HG03565 (cell line): Measurements from ENCODE around the gene SRPK2.
A peak's percentile ranks its signal among the peaks of the same experiment; 100 is the strongest.

Experiments used
- ATAC-seq: cut with Tn5 transposase; IDR thresholded peaks from one replicate; pipeline ENCODE4 v1.9.1; 2021; ENCODE audit warnings: mild to moderate bottlenecking, moderate library complexity; ENCODE audit not compliant: unreplicated experiment

The SRPK2 gene

DNA sequence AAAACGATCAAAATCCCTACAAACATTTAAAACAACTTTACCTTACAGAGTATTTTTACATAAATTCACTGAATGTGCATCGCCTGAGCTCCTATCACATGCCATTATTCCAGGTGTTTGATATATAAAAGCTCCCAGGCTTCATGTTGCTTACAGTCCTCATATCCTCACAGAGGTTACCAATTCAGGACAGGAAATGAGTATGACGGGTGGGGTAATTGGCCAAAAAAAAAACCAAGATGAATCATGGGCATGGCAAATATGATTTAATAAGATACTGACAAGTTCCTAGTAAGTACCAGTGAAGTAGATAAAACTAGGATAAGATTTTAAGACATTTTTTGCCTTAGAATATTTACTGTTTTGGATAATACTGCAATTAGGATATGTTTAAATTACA lies 238.9 kb downstream of the SRPK2 start:
- no peak for ATAC-seq

DNA sequence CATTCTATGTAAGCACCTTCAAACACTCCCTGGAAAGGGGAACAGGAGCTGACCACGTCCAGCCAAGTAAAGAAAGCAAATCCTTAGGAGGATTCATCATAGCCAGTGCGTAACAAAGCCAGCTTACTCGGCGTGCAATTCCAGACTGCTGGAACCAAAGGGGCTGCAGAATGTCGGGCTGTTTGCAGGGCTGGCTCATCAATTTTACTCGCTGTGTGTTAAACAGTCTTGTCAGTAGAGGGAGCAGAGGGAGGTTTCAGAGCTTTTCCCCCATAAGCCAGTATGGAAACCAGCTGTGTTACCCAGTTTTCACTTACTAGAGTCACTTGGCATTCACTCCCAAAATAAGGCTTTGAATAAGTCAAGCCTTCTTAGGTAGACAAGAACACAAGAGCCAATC lies 247.7 kb downstream of the SRPK2 start:
- ATAC-seq, result no peak

GRCh38 chr7:105139381-105139780 lies 249.3 kb downstream of the SRPK2 start:
- ATAC-seq, result no peak

GRCh38 chr7:105137898-105138297 lies 250.8 kb downstream of the SRPK2 start:
- no peak for ATAC-seq

DNA sequence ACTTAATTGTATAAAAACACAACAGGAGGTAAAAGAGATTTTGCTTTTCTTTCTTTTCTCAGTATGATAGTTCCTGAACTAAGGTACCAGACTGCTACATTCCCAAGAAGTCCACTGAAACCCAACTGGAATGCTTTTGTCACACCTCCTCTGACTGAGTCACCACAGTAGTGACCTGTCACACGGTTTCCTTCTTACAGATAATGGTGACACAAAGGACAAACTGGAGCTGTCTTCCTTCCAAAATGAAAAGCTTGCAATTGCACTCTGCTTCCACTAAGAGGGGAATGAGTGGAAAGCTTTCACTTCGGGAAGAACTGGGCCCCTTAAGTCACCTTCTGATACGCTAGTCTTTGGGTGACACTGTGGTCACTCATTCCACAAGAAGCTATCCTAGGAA lies 252.5 kb downstream of the SRPK2 start:
- ATAC-seq, result no peak

DNA sequence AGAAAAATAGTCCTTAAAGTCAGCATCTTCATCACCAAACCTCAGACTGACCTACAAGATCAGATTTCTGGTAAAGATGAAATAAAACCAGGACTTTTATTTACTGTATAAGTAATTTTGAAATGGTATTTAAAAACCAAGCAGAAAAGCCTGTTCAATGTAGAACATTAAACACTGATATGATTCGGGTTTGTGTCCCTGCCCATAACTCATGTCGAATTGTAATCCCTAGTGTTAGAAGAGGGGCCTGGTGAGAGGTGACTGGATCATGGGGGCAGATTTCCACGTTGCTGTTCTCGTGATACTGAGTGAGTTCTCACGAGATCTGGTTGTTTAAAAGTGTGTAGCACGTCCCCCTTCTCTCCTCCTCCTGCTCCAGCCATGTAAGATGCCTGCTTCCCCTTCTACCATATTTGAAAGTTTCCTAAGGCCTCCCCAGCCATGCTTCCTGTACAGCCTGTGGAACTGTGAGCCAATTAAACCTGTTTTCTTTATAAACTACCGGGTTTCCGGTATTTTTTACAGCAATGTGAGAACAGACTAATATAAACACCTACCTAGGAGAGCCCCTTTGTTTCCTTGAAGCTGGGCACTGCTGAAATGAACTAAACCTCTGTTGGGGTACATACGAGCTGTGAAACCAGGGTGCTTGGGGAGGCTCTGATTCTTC lies 254.6 kb downstream of the SRPK2 start:
- no peak for ATAC-seq

- ATAC-seq, result no peak
These were observed 255.4 kb downstream of the SRPK2 start for GRCh38 chr7:105133358-105133757.

DNA sequence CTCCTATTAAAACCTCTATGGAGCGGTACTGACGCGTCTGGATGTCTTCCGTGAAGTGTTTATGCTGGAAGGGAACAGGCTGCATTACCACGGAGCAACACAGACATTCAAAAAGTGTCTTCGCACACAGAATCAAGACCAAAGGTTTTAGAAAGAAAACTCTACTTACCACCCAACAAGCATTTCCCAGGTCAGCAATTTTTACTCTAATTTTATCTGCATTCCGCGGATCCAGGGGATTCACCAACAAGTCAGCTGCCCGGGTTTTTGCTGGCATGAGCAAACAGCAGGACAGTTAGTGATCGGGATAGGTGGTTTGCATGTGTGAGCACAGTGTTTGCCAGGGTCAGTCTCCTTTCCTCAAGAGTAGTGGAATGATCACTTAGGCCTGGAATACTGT lies 255.9 kb downstream of the SRPK2 start:
- no peak for ATAC-seq

DNA sequence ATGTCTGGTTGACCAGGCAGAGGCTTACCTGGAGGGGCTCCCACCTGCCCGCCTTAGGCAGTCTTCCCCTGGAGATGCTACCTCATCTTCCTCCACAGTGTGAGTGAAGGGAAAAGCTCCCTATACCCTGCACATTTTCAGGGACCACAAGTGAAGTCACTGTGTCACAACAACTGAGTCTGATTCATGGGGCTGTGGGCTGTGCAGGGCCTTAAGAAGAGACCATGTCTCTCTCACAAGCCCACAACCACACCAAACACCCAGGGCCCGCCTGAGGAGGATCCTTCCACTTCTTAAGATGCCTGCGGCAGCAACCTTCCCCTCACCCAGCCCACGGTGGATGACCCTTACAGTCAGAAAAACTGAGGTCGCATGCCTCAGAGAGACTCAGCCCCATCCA lies 256.4 kb downstream of the SRPK2 start:
- no peak for ATAC-seq

DNA sequence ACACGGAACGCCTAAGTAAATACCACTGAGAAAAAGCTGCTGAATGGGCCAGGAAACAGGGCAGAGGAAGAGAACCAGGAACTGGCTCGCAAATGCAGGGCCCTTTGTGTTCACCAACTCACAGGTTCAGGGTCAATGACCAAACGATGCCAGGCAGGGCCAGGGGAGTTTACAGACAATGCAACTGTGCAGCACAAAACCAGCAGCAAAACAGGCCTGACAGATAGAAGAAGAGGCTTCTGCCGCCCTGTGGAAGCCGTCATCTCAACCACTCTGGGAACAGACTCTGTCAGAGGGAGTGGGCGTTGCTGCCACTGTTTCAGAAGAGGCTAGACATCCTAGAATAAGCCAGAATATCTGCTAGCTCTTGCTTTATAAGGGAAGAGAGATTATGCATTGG lies 256.8 kb downstream of the SRPK2 start:
- no peak for ATAC-seq

DNA sequence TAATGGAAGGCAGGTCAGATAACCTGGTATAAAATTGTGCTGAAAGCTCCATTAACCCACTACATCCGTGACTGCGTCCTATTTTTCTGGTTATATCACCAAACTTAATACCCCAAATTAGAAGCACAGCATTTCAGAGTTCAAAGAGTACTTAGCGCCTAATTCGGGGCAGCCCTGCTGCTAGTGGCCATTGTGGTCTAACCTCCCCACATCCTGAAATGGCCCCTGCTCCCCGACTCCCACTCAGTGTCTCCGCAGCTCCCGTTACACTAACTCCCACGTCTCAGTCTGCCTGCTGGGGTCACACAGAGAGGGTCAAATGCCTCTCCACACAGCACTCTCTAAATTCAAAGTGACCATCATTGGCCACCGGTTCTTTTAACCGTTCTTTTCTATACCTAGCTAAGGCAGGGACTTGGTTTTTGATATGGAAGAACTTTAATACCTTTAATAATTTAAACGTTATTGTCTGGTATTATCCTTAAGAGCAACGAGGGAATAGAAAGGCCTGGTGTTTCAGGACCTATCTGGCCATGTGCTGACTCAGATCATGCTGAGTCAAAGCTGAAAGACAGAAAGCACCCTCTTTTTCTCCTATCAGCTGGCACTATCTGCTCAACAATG lies 257.6 kb downstream of the SRPK2 start:
- ATAC-seq, result peak; percentile 61

GRCh38 chr7:105130580-105130979 lies 258.1 kb downstream of the SRPK2 start:
- ATAC-seq, result no peak

DNA sequence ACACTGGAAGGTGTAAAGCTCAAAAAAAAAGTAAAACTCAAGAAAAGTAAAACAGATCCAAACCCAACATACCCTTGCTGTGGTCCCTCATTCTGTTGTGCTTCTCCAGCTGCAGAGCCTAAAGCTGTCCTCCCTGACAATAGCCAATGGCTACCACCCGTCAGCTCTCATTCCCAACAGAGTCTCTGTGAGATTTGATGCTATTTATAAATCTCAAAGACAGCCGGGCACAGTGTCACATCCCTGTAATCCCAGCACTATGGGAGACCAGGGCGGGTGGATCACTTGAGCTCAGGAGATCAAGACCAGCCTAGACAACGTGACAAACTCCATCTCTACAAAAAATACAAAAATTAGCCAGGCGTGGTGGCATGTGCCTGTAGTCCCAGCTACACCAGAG lies 258.7 kb downstream of the SRPK2 start:
- ATAC-seq, result no peak

DNA sequence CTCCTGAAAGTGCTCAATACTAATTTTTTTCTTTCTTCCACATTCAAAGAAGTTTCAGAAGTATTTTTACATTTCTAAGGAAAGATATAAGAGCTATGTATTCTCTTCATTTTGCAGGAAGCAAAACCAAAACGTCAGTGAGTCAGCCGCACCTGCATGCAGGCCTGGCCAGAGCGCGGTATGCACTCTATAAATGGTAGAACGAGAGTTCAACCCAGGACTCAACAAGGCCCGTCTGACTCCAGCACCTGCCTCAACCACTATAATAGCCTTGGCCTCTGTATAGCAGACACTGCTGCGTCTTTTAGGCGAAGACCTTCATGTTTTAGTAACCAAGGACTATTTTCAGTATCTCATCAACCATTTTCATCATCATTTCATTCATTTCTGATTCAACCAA lies 261.5 kb downstream of the SRPK2 start:
- ATAC-seq, result no peak

DNA sequence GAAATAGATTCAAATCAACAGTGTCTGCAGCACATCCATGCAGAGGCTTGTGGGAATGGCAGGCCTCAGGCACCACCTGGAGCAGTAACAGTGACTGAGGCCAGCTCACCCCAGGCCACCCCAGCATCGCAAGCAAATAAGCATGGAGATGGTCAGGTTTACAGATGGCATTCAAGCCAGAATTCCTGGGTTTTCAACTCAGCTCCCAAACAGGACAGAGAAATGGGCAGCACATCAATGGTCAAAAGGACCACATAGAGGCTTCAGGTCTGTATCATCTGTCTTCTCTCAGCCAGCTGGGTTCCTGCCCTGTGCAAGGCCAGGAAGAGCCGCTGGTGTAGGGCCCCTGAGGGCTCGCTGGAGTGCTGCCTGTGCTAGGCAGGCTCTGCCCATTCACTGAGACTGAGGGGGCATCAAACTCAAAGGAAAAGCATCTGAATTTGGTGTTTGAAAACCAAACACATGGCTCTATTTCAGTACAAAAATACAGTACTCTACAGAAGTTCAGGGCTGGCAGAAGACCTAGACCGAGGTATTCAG lies 262.2 kb downstream of the SRPK2 start:
- ATAC-seq, result no peak

- no peak for ATAC-seq
These were observed 263.0 kb downstream of the SRPK2 start for GRCh38 chr7:105125745-105126144.

DNA sequence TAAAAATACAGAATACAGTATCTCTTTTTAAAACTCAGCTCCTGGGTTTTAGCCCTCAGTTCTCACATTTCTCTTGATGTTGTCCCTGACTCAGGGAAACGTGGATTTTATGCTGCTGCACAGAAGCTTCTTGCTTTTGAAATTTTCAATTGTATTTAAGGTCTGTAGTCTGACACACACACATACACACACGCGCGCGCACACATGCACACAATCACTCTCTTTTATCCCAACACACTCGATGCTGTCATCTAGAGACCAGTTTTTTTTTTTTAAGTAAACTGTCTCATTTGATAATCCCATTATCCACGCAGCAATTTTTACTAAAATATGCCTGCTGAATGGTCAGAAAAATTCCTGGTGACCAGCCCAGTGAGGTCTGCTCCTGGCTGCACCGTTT lies 266.1 kb downstream of the SRPK2 start:
- ATAC-seq, result no peak

- ATAC-seq, result no peak
These were observed 269.8 kb downstream of the SRPK2 start for GRCh38 chr7:105118612-105119600.

DNA sequence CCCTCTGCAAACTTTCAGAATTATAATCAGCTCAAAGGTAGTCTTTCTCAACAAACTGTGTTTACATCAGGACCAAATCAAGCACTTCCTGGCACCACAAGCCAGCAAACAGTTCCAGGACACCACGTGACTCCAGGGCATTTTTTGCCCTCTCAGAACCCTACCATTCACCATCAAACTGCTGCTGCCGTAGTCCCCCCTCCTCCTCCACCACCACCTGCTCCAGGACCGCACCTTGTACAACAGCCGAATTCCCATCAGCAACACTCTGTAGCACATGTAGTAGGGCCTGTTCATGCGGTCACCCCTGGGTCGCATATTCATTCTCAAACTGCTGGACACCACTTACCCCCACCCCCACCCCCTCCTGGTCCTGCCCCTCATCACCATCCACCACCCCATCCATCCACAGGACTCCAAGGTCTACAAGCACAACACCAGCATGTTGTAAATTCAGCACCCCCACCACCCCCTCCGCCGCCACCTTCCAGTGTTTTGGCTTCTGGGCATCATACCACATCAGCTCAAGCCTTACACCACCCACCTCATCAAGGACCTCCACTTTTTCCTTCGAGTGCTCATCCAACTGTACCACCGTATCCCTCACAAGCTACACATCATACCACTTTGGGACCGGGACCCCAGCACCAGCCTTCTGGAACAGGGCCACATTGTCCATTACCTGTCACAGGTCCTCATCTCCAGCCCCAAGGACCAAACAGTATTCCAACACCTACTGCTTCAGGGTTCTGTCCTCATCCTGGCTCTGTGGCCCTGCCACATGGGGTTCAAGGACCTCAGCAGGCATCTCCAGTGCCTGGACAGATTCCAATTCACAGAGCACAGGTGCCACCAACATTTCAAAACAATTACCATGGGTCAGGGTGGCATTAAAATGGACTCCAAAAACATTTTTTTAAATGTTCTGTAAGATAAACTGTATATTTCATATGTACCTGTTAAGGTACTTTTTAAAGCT lies 276.0 kb downstream of the SRPK2 start:
- ATAC-seq, result no peak

GRCh38 chr7:105107458-105107857 lies 281.3 kb downstream of the SRPK2 start:
- ATAC-seq, result no peak
